GM19452 (cell line): ENCODE results near the gene MTURN.
"Not testable (repeated sequence)": the region's sequence is repeated elsewhere in the genome, so short reads cannot be mapped to it uniquely, and the experiment has no call there.

Experiments
- ATAC-seq: cut with Tn5 transposase; IDR thresholded peaks from one replicate; pipeline ENCODE4 v1.9.1; 2021; ENCODE audit not compliant: unreplicated experiment

The MTURN gene

DNA sequence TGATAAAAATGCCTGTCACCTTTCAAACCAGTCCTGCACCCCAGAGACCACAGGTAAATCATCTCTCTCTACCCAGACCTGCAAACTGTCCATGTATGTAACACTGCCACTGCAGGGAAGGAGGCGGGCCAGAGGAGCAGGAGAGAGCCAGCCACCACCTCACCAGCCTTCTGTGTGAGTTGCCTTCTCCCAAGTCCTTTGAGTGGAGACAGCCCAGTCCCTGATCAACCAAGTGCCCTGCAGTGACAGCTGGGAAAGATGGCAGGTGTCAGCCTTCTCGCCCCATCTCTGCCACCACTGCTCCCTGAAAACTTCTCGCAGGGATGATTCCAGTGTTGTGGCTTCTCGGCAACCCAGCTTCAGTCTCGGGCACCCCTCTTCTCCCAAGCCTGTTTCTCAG is 42.4 kb downstream of the MTURN start:
- ATAC-seq: no peak

GRCh38 chr7:30177965-30178364 is 43.2 kb downstream of the MTURN start:
- ATAC-seq: no peak

- ATAC-seq: peak; percentile 83
Measured at GRCh38 chr7:30178748-30179436, 44.1 kb downstream of the MTURN start.

DNA sequence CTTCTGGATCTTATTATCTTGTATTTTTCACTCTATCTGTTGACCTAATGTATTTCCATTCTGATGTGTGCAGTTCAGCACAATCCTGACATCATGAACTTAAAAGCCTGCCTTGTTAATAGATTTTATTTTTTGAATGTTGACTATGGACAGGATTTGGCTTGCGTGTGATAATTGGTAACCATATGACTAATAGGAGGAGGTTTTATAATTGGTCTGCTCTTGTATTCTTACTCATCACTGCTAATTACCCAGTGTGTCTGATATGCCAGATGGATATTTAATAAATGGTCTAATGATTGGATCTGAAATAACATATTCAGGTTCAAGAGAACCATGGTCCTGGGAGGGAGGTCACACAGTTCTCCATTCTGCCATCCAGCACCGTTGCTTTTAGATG is 45.9 kb downstream of the MTURN start:
- ATAC-seq: no peak

GRCh38 chr7:30181211-30181610 is 46.4 kb downstream of the MTURN start:
- ATAC-seq: no peak

GRCh38 chr7:30181736-30182522 is 47.1 kb downstream of the MTURN start:
- no peak for ATAC-seq

DNA sequence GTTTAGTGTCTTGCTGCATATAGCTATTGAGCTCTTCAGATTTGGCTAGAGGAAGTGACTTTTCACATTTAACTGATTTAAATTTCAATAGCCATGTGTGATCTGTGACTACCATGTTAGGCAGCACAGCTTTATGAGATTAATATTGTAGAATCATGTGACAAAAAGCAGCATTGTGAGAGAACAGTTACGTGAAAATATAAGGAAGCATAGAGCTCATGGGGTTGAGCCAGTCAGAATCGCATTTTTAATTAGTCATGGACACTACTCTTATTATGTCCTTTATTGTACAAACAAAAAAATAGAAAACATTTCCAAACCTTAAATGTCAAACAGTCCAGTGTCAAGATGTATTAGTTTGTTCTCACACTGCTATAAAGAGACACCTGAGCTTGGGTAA is 48.0 kb downstream of the MTURN start:
- no peak for ATAC-seq

DNA sequence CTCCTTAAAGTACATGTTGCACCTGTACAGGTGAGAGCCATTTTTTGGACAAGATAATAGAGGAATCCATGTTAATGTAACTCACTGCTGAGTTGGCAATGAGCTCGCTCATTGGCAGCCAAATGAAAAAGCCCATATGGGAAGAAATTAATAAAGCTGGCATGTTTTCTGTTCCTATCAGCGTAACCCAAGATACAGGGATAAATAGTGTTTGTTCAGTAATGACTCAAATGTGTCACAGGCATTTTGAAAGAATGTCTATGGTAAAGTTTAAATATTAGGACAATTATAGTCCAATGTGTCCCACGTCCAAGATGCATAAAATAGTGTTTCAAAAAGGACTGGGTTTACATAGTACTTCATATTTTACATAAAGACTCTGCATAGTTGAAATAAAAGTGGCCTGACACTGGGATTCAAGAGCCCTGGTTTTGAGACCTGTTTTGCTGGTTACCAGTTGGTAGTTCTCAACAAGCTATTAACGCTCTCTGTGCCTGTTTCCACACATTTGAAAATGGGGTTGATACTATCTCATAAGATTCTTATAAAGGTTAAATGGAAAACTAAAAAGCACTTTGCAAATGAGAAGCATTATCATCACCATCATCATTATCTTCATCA is 49.1 kb downstream of the MTURN start:
- no peak for ATAC-seq

GRCh38 chr7:30184791-30185487 is 50.2 kb downstream of the MTURN start:
- ATAC-seq: no peak

DNA sequence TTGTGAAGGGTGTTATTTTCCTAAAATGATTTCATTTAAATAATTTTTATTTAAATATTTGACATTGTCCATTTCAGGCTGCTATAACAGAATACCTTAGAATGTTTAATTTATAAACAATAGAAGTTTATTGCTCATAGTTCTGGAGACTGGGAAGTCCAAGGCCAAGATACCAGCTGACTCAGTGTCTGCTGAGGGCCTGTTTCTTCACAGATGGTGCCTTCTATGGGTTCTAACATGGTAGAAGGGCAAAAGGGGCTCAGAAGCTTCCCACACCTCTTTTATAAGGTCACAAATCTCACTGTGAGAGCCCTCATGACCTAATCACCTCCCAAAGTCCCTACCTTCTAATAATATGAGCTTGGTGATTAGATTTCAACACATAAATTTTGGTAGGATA is 50.7 kb downstream of the MTURN start:
- ATAC-seq: no peak

GRCh38 chr7:30186725-30187124 is 51.9 kb downstream of the MTURN start:
- no peak for ATAC-seq

DNA sequence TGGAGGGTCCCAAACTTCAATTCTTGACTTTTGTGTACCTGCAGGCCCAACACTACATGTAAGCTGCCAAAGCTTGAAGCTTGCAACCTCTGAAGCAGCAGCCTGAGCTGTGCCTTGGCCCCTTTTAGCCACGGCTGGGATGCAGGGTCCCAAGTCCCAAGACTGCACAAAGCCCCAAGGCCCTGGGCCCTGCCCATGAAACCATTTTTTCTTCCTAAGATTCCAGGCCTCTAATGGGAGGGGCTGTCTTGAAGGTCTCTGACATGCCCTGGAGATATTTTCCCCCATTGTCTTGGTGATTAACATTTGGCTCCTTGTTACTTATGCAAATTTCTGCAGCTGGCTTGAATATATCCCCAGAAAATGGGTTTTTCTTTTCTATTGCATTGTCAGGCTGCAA is 52.7 kb downstream of the MTURN start:
- no peak for ATAC-seq

DNA sequence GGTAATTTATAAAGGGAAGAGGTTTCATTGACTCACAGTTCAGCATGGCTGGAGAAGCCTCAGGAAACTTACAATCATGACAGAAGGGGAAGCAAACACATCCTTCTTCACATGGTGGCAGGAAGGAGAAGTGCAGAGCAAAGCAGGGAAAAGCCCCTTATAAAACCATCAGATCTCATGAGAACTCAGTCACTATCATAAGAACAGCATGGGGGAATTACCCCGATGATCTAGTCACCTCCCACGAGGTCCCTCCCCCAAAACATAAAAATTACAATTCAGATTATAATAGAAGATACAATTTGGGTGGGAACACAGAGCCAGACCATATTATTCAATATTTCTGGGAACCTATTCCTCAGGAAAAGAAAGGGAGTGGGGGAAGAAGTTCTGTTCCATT is 53.6 kb downstream of the MTURN start:
- ATAC-seq: not testable (repeated sequence)

DNA sequence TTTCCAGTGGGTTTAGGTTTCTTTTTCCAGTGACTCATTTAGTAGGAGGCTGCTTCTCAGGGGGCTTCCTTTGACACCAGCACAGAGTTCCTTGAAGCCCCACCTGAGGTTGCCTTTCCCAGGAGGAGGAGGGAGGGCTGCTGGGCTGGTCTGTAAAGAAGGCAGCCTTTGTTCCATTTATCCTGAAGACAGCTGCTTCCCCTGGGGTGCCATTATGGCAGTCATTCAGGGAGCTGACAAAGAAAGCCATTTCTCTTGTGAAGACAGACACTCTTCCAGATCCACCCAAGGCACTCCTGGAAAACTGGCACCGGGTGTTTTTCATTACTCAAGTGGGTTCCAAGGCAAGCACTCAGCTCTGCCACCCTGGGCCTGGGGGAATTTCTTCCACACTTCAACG is 54.0 kb downstream of the MTURN start:
- ATAC-seq: no peak

DNA sequence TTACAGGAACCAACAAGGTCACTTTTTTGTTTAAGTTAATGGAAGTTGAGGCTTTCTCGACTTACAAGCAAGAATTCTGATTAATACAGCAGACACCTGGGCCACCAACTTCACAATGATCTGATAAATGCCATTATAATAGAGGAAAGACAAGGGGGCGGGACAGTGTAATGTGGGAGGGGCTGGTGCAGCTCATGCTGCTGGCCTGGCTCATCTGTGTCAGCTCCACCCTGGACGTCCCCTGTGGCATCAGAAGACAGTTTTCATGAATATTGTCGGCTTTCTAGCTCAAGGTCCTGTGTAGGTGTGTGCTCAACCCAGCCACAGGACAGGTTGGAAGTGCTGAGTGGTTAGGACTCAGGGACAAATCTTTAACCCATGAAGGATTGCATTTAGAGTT is 57.0 kb downstream of the MTURN start:
- no peak for ATAC-seq

DNA sequence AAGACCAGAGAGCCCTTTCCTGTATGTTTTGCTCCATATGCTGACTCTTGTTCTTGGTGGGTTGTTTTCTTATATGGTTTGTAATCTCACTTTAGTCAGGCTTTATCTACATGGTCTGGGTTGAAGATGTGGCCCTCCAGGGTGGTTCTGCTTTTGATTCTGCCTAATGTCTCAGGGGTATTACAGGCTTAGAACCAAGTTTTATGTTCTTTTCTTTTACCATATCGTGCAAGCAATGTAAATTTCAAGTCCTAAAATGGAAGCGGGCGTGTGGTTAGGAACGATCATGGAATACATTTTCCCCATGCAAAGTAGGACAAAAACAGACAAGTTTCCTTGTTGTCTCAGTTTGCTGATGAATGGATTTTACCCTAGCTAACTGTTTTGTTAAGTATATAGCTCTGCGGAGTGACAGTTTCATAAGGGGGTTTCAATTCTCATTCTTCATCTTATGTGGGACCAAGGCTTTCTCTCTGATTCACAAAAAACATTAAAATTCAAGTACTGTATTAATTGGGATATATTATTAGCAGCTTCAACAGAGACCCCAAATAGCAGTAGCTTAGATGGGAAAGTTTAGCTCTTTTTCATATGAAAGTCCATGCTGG is 58.7 kb downstream of the MTURN start:
- no peak for ATAC-seq

DNA sequence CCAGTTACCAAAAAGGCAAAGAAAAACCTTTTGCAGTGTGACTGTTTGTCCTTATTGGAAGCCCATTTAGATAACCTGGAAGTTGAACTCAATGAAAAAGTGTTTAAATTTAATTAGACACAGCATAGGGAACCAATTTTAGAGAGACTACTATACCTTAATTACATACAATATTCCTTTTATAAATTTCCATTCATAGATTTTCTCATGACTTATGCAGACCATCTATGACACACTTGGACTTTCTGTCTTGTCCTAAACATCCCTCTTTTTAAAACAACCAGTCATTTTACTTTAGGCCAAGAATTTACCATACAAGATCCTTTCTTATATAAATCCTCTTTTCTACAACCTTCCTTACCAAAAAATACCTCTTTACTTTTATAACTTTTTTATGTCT is 61.6 kb downstream of the MTURN start:
- ATAC-seq: no peak

DNA sequence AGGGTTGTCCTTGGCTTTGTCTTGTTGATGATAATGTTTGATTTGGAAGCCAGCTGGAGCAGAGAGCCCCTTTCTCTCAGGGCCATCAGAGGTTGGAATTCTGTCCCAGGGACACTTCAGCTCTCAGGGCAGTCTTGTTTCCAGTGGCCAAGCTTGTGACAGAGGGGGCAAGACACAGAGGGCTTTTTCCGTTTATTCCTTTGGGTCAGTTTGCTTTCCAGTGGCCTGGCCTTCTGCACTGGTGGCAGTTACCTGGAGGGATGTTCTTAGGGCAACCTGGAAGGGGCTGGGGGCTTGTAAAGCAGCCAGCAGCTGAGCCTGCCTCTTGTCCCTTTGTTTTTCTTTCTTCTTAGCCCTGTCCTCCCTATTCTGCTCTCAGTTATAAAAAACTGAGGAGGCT is 62.7 kb downstream of the MTURN start:
- ATAC-seq: no peak

DNA sequence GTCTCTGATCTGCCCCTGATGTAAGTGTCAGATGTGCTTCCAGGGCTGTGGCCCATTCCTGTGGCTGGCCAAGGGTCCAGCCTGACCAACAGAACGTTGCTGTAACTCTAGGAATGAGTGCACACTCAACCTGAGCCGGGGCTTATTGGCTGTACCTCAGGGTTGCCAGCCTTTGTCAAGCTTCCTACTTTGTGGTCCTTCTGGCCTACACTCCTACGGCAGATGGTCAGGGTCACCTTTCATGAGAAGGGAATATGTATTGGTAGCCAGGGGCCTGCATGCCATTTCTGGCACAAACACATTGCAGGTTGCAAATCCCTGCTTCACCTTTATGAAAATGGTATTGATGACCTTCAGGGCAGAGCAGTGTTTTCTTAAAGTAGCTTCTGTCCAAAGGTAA is 64.5 kb downstream of the MTURN start:
- no peak for ATAC-seq

- ATAC-seq: no peak
Measured at GRCh38 chr7:30200591-30200990, 65.8 kb downstream of the MTURN start.

DNA sequence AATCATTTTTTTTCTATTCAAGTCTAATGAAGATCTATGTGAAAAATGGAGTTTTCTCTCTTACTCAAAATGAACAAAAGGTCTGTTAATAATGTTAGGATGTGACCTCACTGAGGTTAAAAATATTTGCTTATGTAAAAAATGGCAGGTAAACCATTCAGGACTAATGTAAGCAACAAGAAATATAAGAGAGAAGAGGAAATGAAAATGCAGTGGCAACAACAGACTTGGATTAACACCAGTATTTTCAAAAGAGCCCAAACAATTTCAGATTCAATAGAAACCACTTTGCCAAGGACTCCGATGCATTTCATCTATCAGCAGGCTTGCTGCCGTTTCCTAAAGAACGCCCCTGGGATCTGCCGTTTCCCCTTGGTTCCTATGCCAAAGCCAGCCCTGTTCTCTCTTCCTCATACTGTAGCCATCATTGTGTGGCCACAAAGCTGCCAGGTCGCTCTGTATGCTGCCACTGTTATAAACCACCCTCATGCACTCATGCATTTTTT is 66.4 kb downstream of the MTURN start:
- peak; percentile 90 for ATAC-seq
